Suppressor macrophage (primary cell): ENCODE measurements around the gene TRAF7.
A peak's percentile ranks its signal among the peaks of the same experiment; 100 is the strongest.

Source experiments
- DNase-seq, 4 experiments: peaks; one replicate each; pipeline ENCODE4 v3.0.0-alpha.2; 2020 to 2022

TRAF7 gene

DNA sequence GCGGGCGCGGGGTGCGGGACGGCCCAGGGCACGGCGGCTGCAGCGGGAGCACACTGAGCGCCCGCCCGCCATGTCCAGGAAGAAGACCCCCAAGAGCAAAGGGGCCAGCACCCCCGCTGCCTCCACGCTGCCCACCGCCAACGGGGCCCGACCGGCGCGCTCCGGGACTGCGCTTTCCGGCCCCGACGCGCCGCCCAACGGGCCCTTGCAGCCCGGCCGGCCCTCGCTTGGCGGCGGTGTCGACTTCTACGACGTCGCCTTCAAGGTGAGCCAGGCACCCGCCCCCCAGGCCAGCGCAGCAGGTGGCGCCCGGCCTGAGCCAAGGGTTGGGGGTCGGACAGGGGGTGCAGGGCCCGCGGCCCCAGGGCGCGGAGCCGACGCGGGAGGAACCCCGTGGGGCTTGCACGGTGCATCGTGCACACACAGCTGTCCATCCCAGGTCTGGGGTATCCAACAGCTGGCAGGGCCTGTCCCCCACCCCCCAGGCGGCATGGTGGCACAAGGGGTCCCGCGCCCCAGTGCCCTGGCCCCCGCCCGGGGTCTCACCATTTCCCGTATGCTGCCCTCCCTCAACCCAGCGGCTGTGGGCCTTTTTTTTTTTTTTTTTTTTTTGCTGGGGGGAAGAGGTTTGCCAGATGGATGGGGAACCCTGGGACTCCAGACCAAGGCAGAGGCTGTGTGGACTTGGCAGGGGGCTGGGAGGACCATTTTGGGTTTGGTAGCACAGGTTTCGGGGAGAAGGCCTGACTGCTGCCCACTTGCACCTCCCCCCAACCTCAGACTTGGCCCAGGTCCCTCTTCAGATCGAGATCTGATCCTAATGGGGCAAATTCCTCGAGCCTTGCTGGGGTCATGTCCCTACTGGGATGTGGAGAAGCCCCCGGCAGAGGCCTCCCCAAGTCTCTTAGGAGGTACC, 6.6 kb upstream of the TRAF7 start:
- peak in 1 of 4 experiments; percentile 38 for DNase-seq

GRCh38 chr16:2149630-2150417, 5.8 kb upstream of the TRAF7 start:
- DNase-seq = no peak

GRCh38 chr16:2150418-2151187, 5.0 kb upstream of the TRAF7 start:
- no peak for DNase-seq

GRCh38 chr16:2151188-2152091, 4.1 kb upstream of the TRAF7 start:
- DNase-seq = no peak

DNA sequence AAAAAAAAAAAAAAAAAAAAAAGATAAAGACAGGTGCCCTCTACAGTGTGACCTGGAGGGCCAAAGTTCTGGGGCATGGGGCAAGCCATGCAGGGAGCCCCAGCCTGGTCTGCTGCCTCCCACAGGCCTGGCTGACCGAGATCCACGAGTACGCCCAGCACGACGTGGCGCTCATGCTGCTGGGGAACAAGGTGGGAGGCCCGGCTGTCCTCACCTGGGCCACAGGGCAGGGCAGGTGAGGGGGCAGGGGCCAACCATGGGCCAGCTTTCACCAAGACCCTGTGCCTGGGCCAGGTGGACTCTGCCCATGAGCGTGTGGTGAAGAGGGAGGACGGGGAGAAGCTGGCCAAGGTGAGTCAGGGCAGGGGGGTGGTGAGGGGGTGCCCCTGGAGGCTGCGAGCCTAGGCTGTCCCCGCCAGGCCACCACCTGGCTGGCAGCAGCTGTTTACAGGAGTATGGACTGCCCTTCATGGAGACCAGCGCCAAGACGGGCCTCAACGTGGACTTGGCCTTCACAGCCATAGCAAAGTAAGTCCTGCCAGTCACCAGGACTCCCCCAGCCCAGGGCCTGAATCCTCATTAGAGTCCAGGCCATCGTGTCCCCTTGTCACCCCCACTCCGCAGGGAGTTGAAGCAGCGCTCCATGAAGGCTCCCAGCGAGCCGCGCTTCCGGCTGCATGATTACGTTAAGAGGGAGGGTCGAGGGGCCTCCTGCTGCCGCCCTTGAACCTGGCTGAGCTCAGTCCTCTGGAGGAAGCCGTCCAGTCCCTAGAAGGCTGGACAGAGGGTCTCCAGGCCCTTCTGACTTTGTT, 2.7 kb upstream of the TRAF7 start:
- DNase-seq = no peak

DNA sequence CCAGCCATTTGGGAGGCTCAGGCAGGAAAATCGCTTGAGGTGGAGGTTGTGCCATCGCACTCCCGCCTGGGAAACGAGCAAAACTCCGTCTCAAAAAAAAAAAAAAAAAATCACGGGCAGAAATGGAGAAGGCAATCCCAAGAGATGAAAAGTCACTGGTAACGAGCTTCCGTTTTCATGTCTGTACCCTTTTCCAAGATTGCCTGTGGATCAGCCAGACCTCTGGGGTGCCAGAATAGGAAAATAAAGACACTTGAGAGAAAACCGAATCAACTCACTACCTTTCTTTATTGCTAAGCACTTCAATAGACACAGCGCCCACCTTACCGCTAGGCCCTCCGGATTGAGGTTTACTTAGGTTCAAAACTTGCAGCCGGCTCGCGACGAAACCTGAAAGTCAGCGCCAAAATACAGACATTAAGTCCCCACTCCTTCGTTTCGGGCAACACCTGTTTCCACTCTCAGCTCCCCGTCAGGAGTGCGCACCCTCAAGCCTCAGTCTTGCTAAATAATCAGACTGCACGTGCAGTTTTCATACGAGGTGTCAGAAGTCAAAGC, 970 bp upstream of the TRAF7 start:
- peak; percentile 22 to 49 (median 25) for DNase-seq

DNA sequence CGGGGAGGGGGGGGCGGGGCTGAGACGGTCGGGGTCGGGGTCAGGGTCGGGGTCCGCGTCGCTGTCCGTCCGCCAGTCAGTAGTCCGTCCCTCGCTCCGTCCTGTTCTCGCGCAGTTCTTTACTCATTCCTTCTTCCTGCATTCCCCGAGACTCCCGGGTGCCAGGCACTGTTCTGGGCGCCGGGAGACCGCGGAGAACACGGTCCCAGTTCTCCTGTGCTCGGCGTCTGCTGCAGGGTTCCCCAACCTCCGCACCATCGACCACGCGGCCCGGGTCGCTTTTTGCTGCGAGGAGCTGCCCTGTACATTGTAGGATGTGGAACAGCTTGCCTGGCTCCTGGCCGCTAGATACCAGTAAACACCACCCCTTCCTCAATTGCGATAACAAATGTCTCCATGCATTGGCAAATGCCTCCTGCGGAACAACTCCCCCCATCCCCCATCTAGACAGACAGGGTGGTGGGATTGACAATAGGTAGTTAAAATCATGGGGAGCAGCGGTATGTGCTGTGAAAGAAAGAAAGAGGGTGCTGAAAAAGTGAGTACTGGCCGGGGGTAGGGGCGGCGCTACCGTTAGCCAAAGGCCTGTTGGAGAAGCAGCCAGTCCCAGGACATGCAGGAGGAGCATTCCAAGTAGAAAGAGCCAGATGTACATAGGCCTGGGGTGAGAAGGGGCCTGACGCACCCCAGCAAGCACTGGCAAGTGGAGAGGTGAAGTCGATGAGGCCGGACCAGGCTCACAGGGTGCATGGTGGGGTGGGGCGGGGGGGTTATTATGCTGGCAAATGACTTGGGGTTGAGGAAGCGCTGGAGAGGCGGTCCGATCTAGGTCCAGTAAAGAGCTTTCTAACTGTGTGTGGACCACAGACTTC, 631 bp downstream of the TRAF7 start:
- peak; percentile 19 to 51 (median 42) for DNase-seq

GRCh38 chr16:2156849-2157224, 1.3 kb downstream of the TRAF7 start:
- no peak for DNase-seq

GRCh38 chr16:2157480-2158261, 2.1 kb downstream of the TRAF7 start:
- DNase-seq = no peak

DNA sequence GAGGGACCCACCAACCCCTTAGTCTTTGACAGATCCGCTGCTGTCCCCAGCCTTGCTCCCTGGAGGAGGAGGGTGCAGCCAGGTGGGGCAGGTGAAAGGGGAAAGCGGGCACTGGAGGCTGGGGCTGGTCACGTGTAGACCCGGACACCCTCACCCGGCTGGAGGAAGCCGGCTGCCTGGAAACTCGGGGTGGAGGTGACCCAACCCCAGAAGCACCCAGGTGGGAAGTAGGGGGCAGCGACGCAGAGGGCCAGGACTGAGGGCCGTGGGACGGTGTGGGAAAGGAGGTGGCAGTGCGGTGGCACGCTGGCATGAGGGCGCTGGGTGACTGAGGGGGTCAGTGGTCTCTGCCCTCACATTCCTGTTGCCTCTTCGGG, 2.7 kb downstream of the TRAF7 start:
- DNase-seq = no peak

- DNase-seq = no peak
Observed at GRCh38 chr16:2159175-2159838, 3.7 kb downstream of the TRAF7 start.

- no peak for DNase-seq
Observed at GRCh38 chr16:2160915-2161551, 5.5 kb downstream of the TRAF7 start.

- no peak for DNase-seq
Observed at GRCh38 chr16:2161911-2162310, 6.3 kb downstream of the TRAF7 start.

- no peak for DNase-seq
Observed at GRCh38 chr16:2162676-2163118, 7.1 kb downstream of the TRAF7 start.

DNA sequence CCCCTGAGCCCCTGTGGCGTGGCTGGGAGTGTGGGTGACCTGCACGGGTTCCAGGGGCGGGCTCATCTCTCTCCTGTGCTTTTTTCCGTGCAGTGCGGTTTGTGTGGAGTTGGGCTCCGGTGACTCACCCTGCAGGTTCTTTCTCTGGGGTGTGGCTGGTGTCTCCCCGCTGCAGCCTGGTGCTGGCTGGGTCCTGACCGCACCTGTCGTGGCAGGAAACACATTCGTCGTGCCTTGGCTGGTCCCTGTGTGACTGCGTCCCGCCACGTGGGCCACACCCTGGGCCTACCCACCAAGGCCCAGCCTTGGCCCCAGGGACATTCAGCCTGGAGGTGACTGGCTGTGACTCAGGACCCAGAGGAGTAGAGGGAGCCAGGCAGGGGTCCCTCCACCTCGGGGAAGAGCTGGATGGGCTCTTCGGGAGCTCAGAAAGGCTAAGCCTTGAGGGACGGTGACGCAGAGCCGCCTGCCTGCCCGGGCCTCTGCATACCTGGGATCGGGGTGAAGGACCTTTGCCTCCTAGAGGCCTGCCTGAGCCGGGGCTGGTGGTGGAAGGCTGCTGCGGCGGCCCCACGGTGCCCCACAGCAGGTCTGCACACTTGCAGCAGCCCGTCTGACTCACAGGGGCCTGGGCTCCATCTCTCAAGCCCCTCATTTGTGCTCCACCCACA, 7.8 kb downstream of the TRAF7 start:
- no peak for DNase-seq

DNA sequence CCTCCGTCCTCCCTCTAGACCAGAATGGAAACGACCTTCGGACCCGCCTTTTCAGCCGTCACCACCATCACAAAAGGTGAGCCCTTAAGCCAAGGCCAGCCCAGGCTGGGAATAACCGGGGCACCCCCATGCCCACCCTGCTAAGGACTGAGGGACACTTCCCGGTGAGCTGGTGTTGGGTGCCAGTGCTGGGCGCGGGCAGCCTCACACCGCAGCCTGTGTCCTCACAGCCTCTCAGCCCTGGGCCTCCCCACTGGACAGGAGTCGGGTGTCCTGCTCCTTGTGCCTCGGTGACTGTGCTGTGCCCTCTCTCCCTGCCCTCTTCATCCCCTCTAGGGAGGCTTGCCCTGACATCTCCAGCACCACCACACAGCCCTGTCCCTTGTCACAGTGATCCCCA, 10.3 kb downstream of the TRAF7 start:
- DNase-seq = no peak
